Endodermal cell (in vitro differentiated cells): ENCODE data around the gene RAP2B. TPM values are rescaled to one million over a fixed set of nuclear protein-coding genes. Genes with fewer than 3 reads are reported as not detected.

Experiments used
- DNase-seq: peaks from one replicate; pipeline ENCODE4 v3.0.0-alpha.2; 2017
- H3K27ac ChIP-seq: 2 replicates; pipeline ENCODE4 v1.5.1; 2013; ENCODE audit warnings: mild to moderate bottlenecking, low read depth, low read length, moderate library complexity
- H3K27me3 ChIP-seq: 2 replicates; pipeline ENCODE4 v1.6.1; 2013; ENCODE audit warnings: mild to moderate bottlenecking, low read length, moderate library complexity; ENCODE audit not compliant: insufficient read depth, control insufficient read depth, poor library complexity, severe bottlenecking
- H3K36me3 ChIP-seq: 2 replicates; pipeline ENCODE4 v1.7.0; 2013; ENCODE audit warnings: mild to moderate bottlenecking, low read length, moderate library complexity; ENCODE audit not compliant: control insufficient read depth, insufficient read depth
- H3K4me1 ChIP-seq: one replicate; pipeline ENCODE4 v1.7.0; 2013; ENCODE audit warnings: low read length; ENCODE audit not compliant: control insufficient read depth, insufficient read depth
- H3K4me3 ChIP-seq: 2 replicates; pipeline ENCODE4 v1.5.1; 2013; ENCODE audit warnings: mild to moderate bottlenecking, low read length, moderate library complexity
- H3K9ac ChIP-seq: 2 replicates; pipeline ENCODE4 v1.6.1; 2013; ENCODE audit warnings: mild to moderate bottlenecking, low read length, moderate library complexity; ENCODE audit not compliant: poor library complexity, severe bottlenecking; ENCODE audit errors: extremely low read depth
- H3K9me3 ChIP-seq: 2 replicates; pipeline ENCODE4 v1.6.1; 2013; ENCODE audit warnings: mild to moderate bottlenecking, low read length, moderate library complexity; ENCODE audit not compliant: control insufficient read depth
- H3K27ac Mint-ChIP-seq: 2 replicates; pipeline ENCODE4 v1.8.0; 2020; ENCODE audit warnings: mixed read lengths
- H3K27me3 Mint-ChIP-seq: 2 replicates; pipeline ENCODE4 v1.8.0; 2021; ENCODE audit warnings: mild to moderate bottlenecking, mixed read lengths; ENCODE audit not compliant: insufficient read depth
- H3K36me3 Mint-ChIP-seq: 2 replicates; pipeline ENCODE4 v1.8.0; 2020; ENCODE audit warnings: low read depth, mixed read lengths
- H3K4me1 Mint-ChIP-seq: 2 replicates; pipeline ENCODE4 v1.8.0; 2020; ENCODE audit warnings: mixed read lengths
- H3K4me3 Mint-ChIP-seq: 2 replicates; pipeline ENCODE4 v1.8.0; 2020; ENCODE audit warnings: mild to moderate bottlenecking, moderate library complexity, mixed read lengths
- H3K9me3 Mint-ChIP-seq: 2 replicates; pipeline ENCODE4 v1.8.0; 2020; ENCODE audit warnings: mild to moderate bottlenecking, mixed read lengths
- WGBS, 2 experiments: methylation state at CpG; one replicate each; pipeline versions ENCODE4 v1.1.5 to v1.1.7; 2013; ENCODE audit warnings: missing lambda C conversion rate in 2 of 2, mixed read lengths in 1 of 2; ENCODE audit not compliant: insufficient coverage in 1 of 2, insufficient read length in 1 of 2; 5-methylcytosine and 5-hydroxymethylcytosine counted together
- total RNA-seq, 2 donors: library from RNA; stranded (reverse); fragmentation: NEBNext Ultra II Directional in 1 of 2; extraction: Animal tissue kit (Norgen Biotek cat#: 25700) in 1 of 2; gene quantifications; 2 replicates in 1 of 2; 3 replicates in 1 of 2; pipeline ENCODE4 v1.2.1, GENCODE V29; 2021
- TF ChIP-seq, protein P1 (sequence below): fragments of 200-600 bp; sonication (generic); conservative IDR thresholded peaks from 2 replicates; pipeline ENCODE4 v1.5.0; 2021; ENCODE audit warnings: antibody characterized with exemption, mild to moderate bottlenecking

The RAP2B gene
- total RNA-seq, 2 donors from 2014 or later = 24.7 to 27.3 TPM

DNA sequence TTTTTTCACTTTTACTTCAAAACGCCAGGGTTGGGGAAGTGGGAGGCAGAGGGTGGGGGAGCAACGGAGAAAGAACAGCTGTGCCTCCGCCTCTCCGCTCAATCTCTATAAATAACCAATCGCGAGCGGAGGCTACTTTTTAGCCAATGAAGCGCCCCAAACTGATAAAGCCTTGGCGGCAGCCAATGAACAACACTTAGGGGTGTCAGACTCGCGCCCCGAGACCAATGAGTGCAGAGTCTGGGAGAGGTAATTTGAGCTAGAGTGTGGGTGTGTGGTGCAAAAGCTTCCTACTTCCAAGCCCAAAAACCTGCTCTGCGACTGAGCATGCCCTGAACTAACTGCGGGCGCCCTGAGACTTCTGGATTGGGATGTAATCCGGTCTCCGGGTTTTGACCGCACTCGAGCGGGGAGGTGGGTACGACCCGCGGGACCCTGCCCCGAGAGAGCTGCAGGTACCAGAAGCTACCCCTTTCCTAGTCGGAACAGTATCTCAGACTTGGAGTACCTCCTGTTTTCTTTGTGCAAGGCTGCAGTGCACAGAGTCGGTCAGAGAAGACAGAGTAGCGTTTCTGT is 800 bp upstream of the RAP2B start:
- 0% methylated on average over 11 to 27 of the region's 27 CpGs for WGBS, 2 experiments
- peak overlapping the region; percentile 96 for H3K27ac ChIP-seq
- Mint-ChIP-seq H3K4me3 (peak overlapping the region; percentile 99), H3K27me3 (peaks cover 2% of the 10 kb centered on the region), H3K27ac (peak overlapping the region; percentile 96), H3K9me3 (no peaks in the 10 kb centered on the region), H3K36me3 (peaks cover 12% of the 10 kb centered on the region), H3K4me1 (peaks cover 20% of the 10 kb centered on the region)
- H3K9me3 ChIP-seq = no peaks in the 10 kb centered on the region
- H3K9ac ChIP-seq = peak overlapping the region; percentile 23
- H3K36me3 ChIP-seq = peaks cover 5% of the 10 kb centered on the region
- no peaks in the 10 kb centered on the region for H3K27me3 ChIP-seq
- H3K4me3 ChIP-seq = peak overlapping the region; percentile 95
- DNase-seq = peak; percentile 98
- H3K4me1 ChIP-seq = peaks cover 4% of the 10 kb centered on the region
- TF ChIP-seq, protein P1, sequence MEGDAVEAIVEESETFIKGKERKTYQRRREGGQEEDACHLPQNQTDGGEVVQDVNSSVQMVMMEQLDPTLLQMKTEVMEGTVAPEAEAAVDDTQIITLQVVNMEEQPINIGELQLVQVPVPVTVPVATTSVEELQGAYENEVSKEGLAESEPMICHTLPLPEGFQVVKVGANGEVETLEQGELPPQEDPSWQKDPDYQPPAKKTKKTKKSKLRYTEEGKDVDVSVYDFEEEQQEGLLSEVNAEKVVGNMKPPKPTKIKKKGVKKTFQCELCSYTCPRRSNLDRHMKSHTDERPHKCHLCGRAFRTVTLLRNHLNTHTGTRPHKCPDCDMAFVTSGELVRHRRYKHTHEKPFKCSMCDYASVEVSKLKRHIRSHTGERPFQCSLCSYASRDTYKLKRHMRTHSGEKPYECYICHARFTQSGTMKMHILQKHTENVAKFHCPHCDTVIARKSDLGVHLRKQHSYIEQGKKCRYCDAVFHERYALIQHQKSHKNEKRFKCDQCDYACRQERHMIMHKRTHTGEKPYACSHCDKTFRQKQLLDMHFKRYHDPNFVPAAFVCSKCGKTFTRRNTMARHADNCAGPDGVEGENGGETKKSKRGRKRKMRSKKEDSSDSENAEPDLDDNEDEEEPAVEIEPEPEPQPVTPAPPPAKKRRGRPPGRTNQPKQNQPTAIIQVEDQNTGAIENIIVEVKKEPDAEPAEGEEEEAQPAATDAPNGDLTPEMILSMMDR = no peak

GRCh38 chr3:153162513-153163392 is 727 bp downstream of the RAP2B start:
- H3K4me1 Mint-ChIP-seq = peaks cover 26% of the 10 kb centered on the region
- DNase-seq = peak; percentile 75
- WGBS, 2 experiments = 0 to 1% methylated on average over 20 to 86 of the region's 86 CpGs

DNA sequence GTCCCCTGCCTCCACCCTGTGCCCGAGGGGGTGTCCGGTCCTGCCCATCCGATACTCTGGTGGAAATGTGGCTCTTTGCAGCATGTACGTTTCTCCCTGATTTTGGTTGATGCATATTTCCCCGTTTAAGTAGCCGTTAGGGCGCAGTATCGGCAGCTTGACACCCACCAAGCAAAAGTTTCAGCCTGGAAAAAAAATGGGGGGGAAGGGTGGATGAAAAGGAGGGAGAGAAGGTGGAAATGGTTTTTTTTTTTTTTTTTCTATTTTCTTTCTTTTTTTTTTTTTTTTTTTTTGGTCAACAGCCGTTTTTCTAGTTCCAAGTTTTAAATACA is 1.3 kb downstream of the RAP2B start:
- H3K9me3 Mint-ChIP-seq = no peaks in the 10 kb centered on the region
- H3K9ac ChIP-seq = peak overlapping the region; percentile 87
- WGBS, 2 experiments = 0% methylated on average over 9 of the region's 9 CpGs; no CpG with 5 or more reads in 1 of the 2 experiments
- H3K27ac ChIP-seq = no peak overlapping the region
- no peaks in the 10 kb centered on the region for H3K4me1 ChIP-seq
- peak overlapping the region; percentile 99 for H3K4me3 Mint-ChIP-seq
- H3K36me3 Mint-ChIP-seq = peaks cover 17% of the 10 kb centered on the region
- peaks cover 17% of the 10 kb centered on the region for H3K36me3 ChIP-seq
- DNase-seq = no peak
- H3K9me3 ChIP-seq = no peaks in the 10 kb centered on the region
- H3K4me3 ChIP-seq = peak overlapping the region; percentile 95
- H3K27me3 ChIP-seq = no peaks in the 10 kb centered on the region
- H3K27me3 Mint-ChIP-seq = peaks cover 2% of the 10 kb centered on the region
- peaks cover 26% of the 10 kb centered on the region for H3K4me1 Mint-ChIP-seq
- peak overlapping the region; percentile 96 for H3K27ac Mint-ChIP-seq
- TF ChIP-seq, protein P1 = no peak

More at GRCh38 chr3:153162513-153163392, 727 bp downstream of the RAP2B start:
- H3K9ac ChIP-seq = peak overlapping the region; percentile 87
- peaks cover 2% of the 10 kb centered on the region for H3K4me1 ChIP-seq
- TF ChIP-seq, protein P1 = no peak
- peak overlapping the region; percentile 95 for H3K4me3 ChIP-seq
- Mint-ChIP-seq H3K4me3 (peak overlapping the region; percentile 99), H3K36me3 (peaks cover 17% of the 10 kb centered on the region), H3K27ac (peak overlapping the region; percentile 96), H3K9me3 (no peaks in the 10 kb centered on the region), H3K27me3 (peaks cover 2% of the 10 kb centered on the region)
- peak overlapping the region; percentile 78 for H3K27ac ChIP-seq
- no peaks in the 10 kb centered on the region for H3K27me3 ChIP-seq
- H3K36me3 ChIP-seq = peaks cover 11% of the 10 kb centered on the region
- no peaks in the 10 kb centered on the region for H3K9me3 ChIP-seq
